Vagina (tissue), 2 donors: ENCODE data around the gene CFAP99. TPM values are rescaled to one million over a fixed set of nuclear protein-coding genes. Genes with fewer than 3 reads are reported as not detected.

ENCODE experiments used
- DNase-seq, 2 donors: peaks; one replicate each; pipeline ENCODE4 v3.0.0-alpha.2; 2017; ENCODE audit errors: extremely low spot score in 2 of 2
- H3K27ac ChIP-seq: fragments of 200-600 bp; sonication (generic); one replicate; pipeline ENCODE4 v1.5.1; 2019
- H3K27me3 ChIP-seq: fragments of 200-600 bp; sonication (generic); one replicate; pipeline ENCODE4 v1.5.1; 2019
- H3K36me3 ChIP-seq, 2 donors: fragments of 200-600 bp; sonication (generic); one replicate each; pipeline ENCODE4 v1.5.1; 2017 to 2019
- H3K4me1 ChIP-seq: fragments of 200-600 bp; sonication (generic); one replicate; pipeline ENCODE4 v1.5.1; 2019
- H3K4me3 ChIP-seq, 2 donors: fragments of 200-600 bp; sonication (generic); 1 replicate in 1 of 2; 2 replicates in 1 of 2; pipeline ENCODE4 v1.5.1; 2016 to 2019
- H3K9me3 ChIP-seq: fragments of 200-600 bp; sonication (generic); one replicate; pipeline ENCODE4 v1.5.1; 2019
- POLR2A ChIP-seq, 2 donors: fragments of 450-650 bp; IDR thresholded peaks; one replicate each; pipeline ENCODE4 v1.6.1; 2017; ENCODE audit warnings: antibody characterized with exemption in 2 of 2, mild to moderate bottlenecking in 2 of 2, moderate library complexity in 2 of 2
- POLR2AphosphoS5 ChIP-seq, 2 donors: sonication (generic); formaldehyde crosslinking; IDR thresholded peaks; one replicate each; pipeline ENCODE4 v1.9.0; 2017; ENCODE audit warnings: antibody characterized with exemption in 2 of 2, mild to moderate bottlenecking in 2 of 2, low read depth in 1 of 2; ENCODE audit not compliant: insufficient read depth in 1 of 2
- intact Hi-C: fragments of 100-400 bp; cut with DNase I; formaldehyde crosslinking; loops from one replicate; pipeline ENCODE4 v1.15.1; 2023
- total RNA-seq: library from RNA; depleted of rRNA; stranded (reverse); fragments of >200 nt; gene quantifications from one replicate; pipeline ENCODE4 v1.2.3, GENCODE V29; 2016
- TF ChIP-seq, protein P1 (sequence below), 3 experiments: fragments of 450-650 bp in 2 of 3; fragments of 200-600 bp in 1 of 3; sonication (generic) in 1 of 3; IDR thresholded peaks; one replicate each; pipeline ENCODE4 v1.5.1; 2017 to 2019; ENCODE audit warnings: antibody characterized with exemption in 3 of 3, mild to moderate bottlenecking in 2 of 3, moderate library complexity in 2 of 3

The CFAP99 gene
- total RNA-seq, 1 donor from 2014 or later, result not detected

DNA sequence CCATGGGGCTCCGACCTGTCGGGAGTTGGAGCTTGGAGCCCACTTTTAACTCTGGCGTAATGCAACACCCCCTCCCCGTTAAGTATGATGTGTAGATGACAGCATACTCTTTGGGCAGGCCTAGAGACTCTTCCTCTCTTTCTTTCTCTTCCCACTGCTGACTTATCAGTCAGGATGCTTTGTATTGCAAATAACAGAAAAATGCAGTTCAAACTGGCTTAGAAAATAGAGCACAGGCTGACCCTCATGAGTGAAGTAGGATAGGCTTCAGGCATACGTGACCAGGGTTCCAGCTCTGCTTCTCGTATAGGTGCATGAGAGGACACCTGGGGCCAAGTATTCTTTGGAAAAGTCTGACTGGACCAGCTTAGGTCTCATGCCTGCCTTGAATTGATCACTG, 26.8 kb downstream of the CFAP99 start:
- Histone ChIP-seq H3K4me3 (no peak overlapping the region), H3K36me3 (no peaks in the 10 kb centered on the region), H3K4me1 (no peaks in the 10 kb centered on the region), H3K9me3 (no peaks in the 10 kb centered on the region), H3K27ac (no peak overlapping the region), H3K27me3 (no peaks in the 10 kb centered on the region)
- intact Hi-C loops, result no loop called here
- no peak for TF ChIP-seq POLR2A (IDR thresholded peaks at IDR 0.05)
- TF ChIP-seq, protein P1, sequence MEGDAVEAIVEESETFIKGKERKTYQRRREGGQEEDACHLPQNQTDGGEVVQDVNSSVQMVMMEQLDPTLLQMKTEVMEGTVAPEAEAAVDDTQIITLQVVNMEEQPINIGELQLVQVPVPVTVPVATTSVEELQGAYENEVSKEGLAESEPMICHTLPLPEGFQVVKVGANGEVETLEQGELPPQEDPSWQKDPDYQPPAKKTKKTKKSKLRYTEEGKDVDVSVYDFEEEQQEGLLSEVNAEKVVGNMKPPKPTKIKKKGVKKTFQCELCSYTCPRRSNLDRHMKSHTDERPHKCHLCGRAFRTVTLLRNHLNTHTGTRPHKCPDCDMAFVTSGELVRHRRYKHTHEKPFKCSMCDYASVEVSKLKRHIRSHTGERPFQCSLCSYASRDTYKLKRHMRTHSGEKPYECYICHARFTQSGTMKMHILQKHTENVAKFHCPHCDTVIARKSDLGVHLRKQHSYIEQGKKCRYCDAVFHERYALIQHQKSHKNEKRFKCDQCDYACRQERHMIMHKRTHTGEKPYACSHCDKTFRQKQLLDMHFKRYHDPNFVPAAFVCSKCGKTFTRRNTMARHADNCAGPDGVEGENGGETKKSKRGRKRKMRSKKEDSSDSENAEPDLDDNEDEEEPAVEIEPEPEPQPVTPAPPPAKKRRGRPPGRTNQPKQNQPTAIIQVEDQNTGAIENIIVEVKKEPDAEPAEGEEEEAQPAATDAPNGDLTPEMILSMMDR (IDR thresholded peaks at IDR 0.05), result no peak
- no peak for TF ChIP-seq POLR2AphosphoS5 (IDR thresholded peaks at IDR 0.05; ENCODE audit: insufficient read depth in 1 of 2, low read depth in 1 of 2)
- DNase-seq, result no peak

DNA sequence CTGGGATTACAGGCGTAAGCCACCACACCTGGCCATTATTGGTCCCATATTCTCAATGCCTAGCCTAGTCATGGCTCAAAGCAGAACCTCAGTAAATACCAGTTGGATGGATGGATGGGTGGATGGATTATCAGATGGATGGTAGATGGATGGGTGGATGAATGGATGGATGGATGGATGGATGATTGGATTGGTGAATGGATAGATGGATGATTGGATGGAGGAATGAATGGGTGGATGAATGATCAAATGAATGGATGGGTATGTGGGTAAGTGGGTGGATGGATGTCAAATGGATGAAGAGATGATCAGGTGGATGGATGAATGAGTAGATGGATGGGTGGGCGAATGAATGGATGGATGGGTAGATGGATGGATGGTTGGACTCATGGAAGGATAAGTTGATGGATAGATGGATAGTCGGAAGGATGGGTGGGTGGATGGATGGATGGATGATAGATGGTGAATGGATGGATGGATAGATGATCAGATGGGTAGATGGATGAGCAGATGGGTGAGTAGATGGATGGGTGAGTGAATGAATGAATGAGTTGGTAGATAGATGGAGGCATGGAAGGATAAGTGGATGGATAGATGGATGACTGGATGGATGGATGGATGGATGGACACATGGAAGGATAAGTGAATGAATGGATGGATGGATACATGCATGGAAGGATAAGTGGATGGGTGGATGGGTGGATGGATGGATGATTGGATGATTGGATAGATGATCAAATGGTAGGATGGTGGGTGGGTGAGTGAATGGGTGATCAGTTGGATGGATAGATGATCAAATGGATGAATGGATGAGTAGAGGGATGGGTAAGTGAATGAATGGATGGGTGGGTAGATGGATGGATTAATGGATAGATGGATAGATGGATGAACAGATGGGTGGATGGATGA, 28.2 kb downstream of the CFAP99 start:
- no peaks in the 10 kb centered on the region for H3K36me3 ChIP-seq
- TF ChIP-seq POLR2AphosphoS5 (IDR thresholded peaks at IDR 0.05; ENCODE audit: insufficient read depth in 1 of 2, low read depth in 1 of 2) (no peak), POLR2A (IDR thresholded peaks at IDR 0.05) (no peak)
- TF ChIP-seq, protein P1 (IDR thresholded peaks at IDR 0.05), result no peak
- intact Hi-C loops, result no loop called here

DNA sequence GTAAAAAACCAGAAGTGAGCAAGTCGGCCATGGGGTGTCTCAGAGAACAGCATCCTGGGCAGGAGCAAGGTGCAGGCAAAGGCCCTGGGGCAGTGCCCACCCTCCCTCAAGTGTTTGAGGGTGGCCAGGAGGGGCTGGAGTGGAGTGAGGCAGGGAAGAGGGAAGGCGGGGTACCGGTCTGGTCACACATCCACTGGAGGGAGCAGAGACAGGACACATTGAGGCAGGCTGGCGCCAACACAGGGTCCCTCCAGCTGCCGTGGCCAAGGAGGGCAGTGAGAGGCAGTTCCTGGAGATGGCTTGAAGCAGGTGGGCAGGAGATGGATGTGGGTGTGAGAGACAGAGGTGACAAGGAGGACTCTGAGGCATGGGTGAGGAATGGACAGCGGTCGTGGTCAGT, 29.8 kb downstream of the CFAP99 start:
- no peak for TF ChIP-seq POLR2AphosphoS5 (IDR thresholded peaks at IDR 0.05; ENCODE audit: insufficient read depth in 1 of 2, low read depth in 1 of 2)
- no peak for TF ChIP-seq POLR2A (IDR thresholded peaks at IDR 0.05)
- TF ChIP-seq, protein P1 (IDR thresholded peaks at IDR 0.05), result no peak
- no peak for DNase-seq
- Histone ChIP-seq H3K4me1 (no peaks in the 10 kb centered on the region), H3K9me3 (no peaks in the 10 kb centered on the region), H3K36me3 (no peaks in the 10 kb centered on the region), H3K27me3 (no peaks in the 10 kb centered on the region), H3K27ac (no peak overlapping the region), H3K4me3 (no peak overlapping the region)
- intact Hi-C loops, result no loop called here

More for the DNA sequence above, 28.2 kb downstream of the CFAP99 start:
- H3K27me3 ChIP-seq, result no peaks in the 10 kb centered on the region
- H3K9me3 ChIP-seq, result no peaks in the 10 kb centered on the region
- H3K4me1 ChIP-seq, result no peaks in the 10 kb centered on the region
- no peak for DNase-seq
- no peak overlapping the region for H3K4me3 ChIP-seq
- no peak overlapping the region for H3K27ac ChIP-seq

DNA sequence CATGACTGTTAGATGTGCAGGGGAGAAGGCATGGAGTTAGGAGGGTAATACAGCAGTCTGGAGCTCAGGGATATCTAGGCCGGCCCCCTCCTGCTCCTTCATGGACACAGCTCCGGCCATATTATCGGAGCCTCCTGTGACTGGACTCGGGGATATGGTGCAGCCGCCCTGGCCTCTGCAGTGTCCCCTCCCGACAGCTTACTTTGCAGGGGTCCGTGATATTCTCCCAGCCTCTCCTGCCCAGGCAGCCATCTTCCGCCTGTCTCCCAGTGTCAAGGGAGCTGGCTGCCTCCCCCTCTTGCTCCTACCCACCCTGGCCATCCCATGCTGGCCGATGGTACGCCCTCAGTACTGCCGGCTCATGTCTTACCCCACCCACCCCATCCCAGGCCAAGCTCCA, 30.3 kb downstream of the CFAP99 start:
- Histone ChIP-seq H3K27me3 (no peaks in the 10 kb centered on the region), H3K4me1 (no peaks in the 10 kb centered on the region), H3K36me3 (no peaks in the 10 kb centered on the region), H3K4me3 (no peak overlapping the region), H3K27ac (no peak overlapping the region), H3K9me3 (no peaks in the 10 kb centered on the region)
- DNase-seq, result no peak
- intact Hi-C loops, result no loop called here
- TF ChIP-seq, protein P1 (IDR thresholded peaks at IDR 0.05), result no peak
- TF ChIP-seq POLR2AphosphoS5 (IDR thresholded peaks at IDR 0.05; ENCODE audit: insufficient read depth in 1 of 2, low read depth in 1 of 2) (no peak), POLR2A (IDR thresholded peaks at IDR 0.05) (no peak)
